IPS-18a (cell line): ENCODE results near the gene TMEM218.

Experiments used
- H3K27ac ChIP-seq: one replicate; pipeline ENCODE4 v1.5.1; 2013; ENCODE audit warnings: low read length
- H3K27me3 ChIP-seq: one replicate; pipeline ENCODE4 v1.6.1; 2013; ENCODE audit warnings: mild to moderate bottlenecking, low read length; ENCODE audit not compliant: control insufficient read depth, insufficient read depth
- H3K36me3 ChIP-seq: one replicate; pipeline ENCODE4 v1.6.1; 2013; ENCODE audit warnings: low read depth, low read length; ENCODE audit not compliant: control insufficient read depth
- H3K4me1 ChIP-seq: one replicate; pipeline ENCODE4 v1.6.1; 2013; ENCODE audit warnings: low read depth, low read length; ENCODE audit not compliant: control insufficient read depth
- H3K4me3 ChIP-seq: one replicate; pipeline ENCODE4 v1.5.1; 2013; ENCODE audit warnings: low read length
- H3K9ac ChIP-seq: one replicate; pipeline ENCODE4 v1.6.1; 2013; ENCODE audit warnings: mild to moderate bottlenecking, low read length, moderate library complexity
- H3K9me3 ChIP-seq: one replicate; pipeline ENCODE4 v1.6.1; 2013; ENCODE audit warnings: low read depth, low read length; ENCODE audit not compliant: control insufficient read depth

Gene TMEM218

GRCh38 chr11:125079878-125080530, 31.4 kb downstream of the TMEM218 start:
- Histone ChIP-seq H3K27me3 (no peaks in the 10 kb centered on the region), H3K27ac (no peak overlapping the region), H3K4me3 (no peak overlapping the region), H3K36me3 (no peaks in the 10 kb centered on the region), H3K9me3 (no peaks in the 10 kb centered on the region), H3K4me1 (no peaks in the 10 kb centered on the region), H3K9ac (no peak overlapping the region)

GRCh38 chr11:125079151-125079877, 32.1 kb downstream of the TMEM218 start:
- Histone ChIP-seq H3K9ac (no peak overlapping the region), H3K4me3 (no peak overlapping the region), H3K36me3 (no peaks in the 10 kb centered on the region), H3K27ac (no peak overlapping the region), H3K27me3 (no peaks in the 10 kb centered on the region), H3K9me3 (no peaks in the 10 kb centered on the region), H3K4me1 (no peaks in the 10 kb centered on the region)

GRCh38 chr11:125078516-125079140, 32.8 kb downstream of the TMEM218 start:
- H3K4me3 ChIP-seq, result no peak overlapping the region
- no peak overlapping the region for H3K9ac ChIP-seq
- H3K4me1 ChIP-seq, result no peaks in the 10 kb centered on the region
- no peaks in the 10 kb centered on the region for H3K9me3 ChIP-seq
- H3K36me3 ChIP-seq, result no peaks in the 10 kb centered on the region
- no peak overlapping the region for H3K27ac ChIP-seq
- H3K27me3 ChIP-seq, result no peaks in the 10 kb centered on the region

GRCh38 chr11:125078016-125078415, 33.4 kb downstream of the TMEM218 start:
- H3K4me3 ChIP-seq, result no peak overlapping the region
- H3K4me1 ChIP-seq, result no peaks in the 10 kb centered on the region
- H3K27ac ChIP-seq, result no peak overlapping the region
- H3K9ac ChIP-seq, result no peak overlapping the region
- H3K9me3 ChIP-seq, result no peaks in the 10 kb centered on the region
- no peaks in the 10 kb centered on the region for H3K36me3 ChIP-seq
- H3K27me3 ChIP-seq, result no peaks in the 10 kb centered on the region

- H3K36me3 ChIP-seq, result no peaks in the 10 kb centered on the region
- no peak overlapping the region for H3K27ac ChIP-seq
- H3K4me3 ChIP-seq, result no peak overlapping the region
- no peak overlapping the region for H3K9ac ChIP-seq
- no peaks in the 10 kb centered on the region for H3K4me1 ChIP-seq
- no peaks in the 10 kb centered on the region for H3K27me3 ChIP-seq
- H3K9me3 ChIP-seq, result no peaks in the 10 kb centered on the region
Observed at GRCh38 chr11:125076378-125076945, 35.0 kb downstream of the TMEM218 start.

GRCh38 chr11:125075900-125076317, 35.5 kb downstream of the TMEM218 start:
- no peak overlapping the region for H3K9ac ChIP-seq
- H3K36me3 ChIP-seq, result no peaks in the 10 kb centered on the region
- peaks cover 5% of the 10 kb centered on the region for H3K4me1 ChIP-seq
- no peaks in the 10 kb centered on the region for H3K27me3 ChIP-seq
- H3K4me3 ChIP-seq, result no peak overlapping the region
- no peak overlapping the region for H3K27ac ChIP-seq
- H3K9me3 ChIP-seq, result no peaks in the 10 kb centered on the region

GRCh38 chr11:125075242-125075625, 36.2 kb downstream of the TMEM218 start:
- H3K9ac ChIP-seq, result no peak overlapping the region
- H3K9me3 ChIP-seq, result no peaks in the 10 kb centered on the region
- peaks cover 11% of the 10 kb centered on the region for H3K4me1 ChIP-seq
- H3K36me3 ChIP-seq, result no peaks in the 10 kb centered on the region
- H3K27me3 ChIP-seq, result no peaks in the 10 kb centered on the region
- H3K27ac ChIP-seq, result no peak overlapping the region
- no peak overlapping the region for H3K4me3 ChIP-seq

- Histone ChIP-seq H3K27ac (no peak overlapping the region), H3K4me3 (no peak overlapping the region), H3K4me1 (peaks cover 13% of the 10 kb centered on the region), H3K36me3 (no peaks in the 10 kb centered on the region), H3K9me3 (no peaks in the 10 kb centered on the region), H3K9ac (no peak overlapping the region), H3K27me3 (no peaks in the 10 kb centered on the region)
Observed at GRCh38 chr11:125074511-125075241, 36.8 kb downstream of the TMEM218 start.

- H3K27me3 ChIP-seq, result no peaks in the 10 kb centered on the region
- H3K36me3 ChIP-seq, result no peaks in the 10 kb centered on the region
- H3K4me3 ChIP-seq, result no peak overlapping the region
- no peak overlapping the region for H3K27ac ChIP-seq
- H3K4me1 ChIP-seq, result peaks cover 13% of the 10 kb centered on the region
- H3K9ac ChIP-seq, result no peak overlapping the region
- H3K9me3 ChIP-seq, result no peaks in the 10 kb centered on the region
Observed at GRCh38 chr11:125073616-125074483, 37.6 kb downstream of the TMEM218 start.

- H3K4me1 ChIP-seq, result peaks cover 13% of the 10 kb centered on the region
- H3K4me3 ChIP-seq, result no peak overlapping the region
- no peaks in the 10 kb centered on the region for H3K36me3 ChIP-seq
- no peaks in the 10 kb centered on the region for H3K27me3 ChIP-seq
- H3K9ac ChIP-seq, result no peak overlapping the region
- H3K27ac ChIP-seq, result no peak overlapping the region
- H3K9me3 ChIP-seq, result no peaks in the 10 kb centered on the region
Observed at GRCh38 chr11:125072961-125073590, 38.4 kb downstream of the TMEM218 start.
